Neural cell (in vitro differentiated cells): ENCODE data around the gene SPRR2D. TPM values are rescaled to one million over a fixed set of nuclear protein-coding genes. Genes with fewer than 3 reads are reported as not detected.

Experiments
- H2AFZ ChIP-seq: fragments of 200-600, 300-800 bp; sonication (generic), shearing (Covaris generic); 2 replicates; pipeline ENCODE4 v1.6.0; 2014; ENCODE audit warnings: low read depth, mild to moderate bottlenecking, antibody characterized with exemption, low read length, moderate library complexity
- H3F3A ChIP-seq: fragments of 200-600 bp; shearing (Covaris generic); 2 replicates; pipeline ENCODE4 v1.6.1; 2016; ENCODE audit warnings: mild to moderate bottlenecking, moderate library complexity, mixed read lengths, antibody characterized with exemption, low read length; ENCODE audit not compliant: insufficient read depth, poor library complexity, severe bottlenecking
- H3K27ac ChIP-seq: fragments of 200-600, 300-800 bp; sonication (generic), shearing (Covaris generic); 2 replicates; pipeline ENCODE4 v1.5.1; 2014; ENCODE audit warnings: mild to moderate bottlenecking, low read length, moderate library complexity
- H3K27me3 ChIP-seq: fragments of 300-800, 200-600 bp; sonication (generic), shearing (Covaris generic); 2 replicates; pipeline ENCODE4 v1.6.0; 2014; ENCODE audit warnings: mild to moderate bottlenecking, low read depth, low read length, moderate library complexity; ENCODE audit not compliant: insufficient read depth
- H3K36me3 ChIP-seq: fragments of 300-800, 200-600 bp; sonication (generic), shearing (Covaris generic); 2 replicates; pipeline ENCODE4 v1.5.1; 2014; ENCODE audit warnings: mild to moderate bottlenecking, antibody characterized with exemption, low read length, moderate library complexity; ENCODE audit not compliant: insufficient read depth
- H3K4me2 ChIP-seq: fragments of 300-800, 200-600 bp; sonication (generic), shearing (Covaris generic); 2 replicates; pipeline ENCODE4 v1.6.0; 2014; ENCODE audit warnings: mild to moderate bottlenecking, low read length
- H3K4me3 ChIP-seq: fragments of 300-800, 200-600 bp; sonication (generic), shearing (Covaris generic); 2 replicates; pipeline ENCODE4 v1.5.1; 2014; ENCODE audit warnings: mild to moderate bottlenecking, low read length, moderate library complexity
- H3K79me2 ChIP-seq: fragments of 200-600 bp; shearing (Covaris generic); replicated peaks from 2 replicates; pipeline ENCODE4 v1.6.0; 2014; ENCODE audit warnings: mild to moderate bottlenecking, low read length, moderate library complexity; ENCODE audit not compliant: insufficient read depth
- H3K9ac ChIP-seq: fragments of 300-800, 200-600 bp; sonication (generic), shearing (Covaris generic); 2 replicates; pipeline ENCODE4 v1.6.1; 2016; ENCODE audit warnings: mild to moderate bottlenecking, low read length, mixed read lengths
- H3K9me2 ChIP-seq: fragments of 200-600 bp; shearing (Covaris generic); 2 replicates; pipeline ENCODE4 v1.6.1; 2016; ENCODE audit warnings: mild to moderate bottlenecking, low read length, mixed read lengths; ENCODE audit not compliant: insufficient read depth
- H3K9me3 ChIP-seq: fragments of 200-600, 300-800 bp; sonication (generic), shearing (Covaris generic); 2 replicates; pipeline ENCODE4 v1.6.1; 2016; ENCODE audit warnings: mild to moderate bottlenecking, mixed run types, low read length, moderate library complexity, mixed read lengths
- H4K20me1 ChIP-seq: fragments of 200-600 bp; shearing (Covaris generic); 2 replicates; pipeline ENCODE4 v1.6.1; 2016; ENCODE audit warnings: mild to moderate bottlenecking, mixed run types; ENCODE audit not compliant: insufficient read depth
- CTCF ChIP-seq: fragments of 450-650 bp; IDR thresholded peaks from 2 replicates; pipeline ENCODE4 v1.5.1; 2014; ENCODE audit warnings: antibody characterized with exemption, mild to moderate bottlenecking, moderate library complexity; ENCODE audit not compliant: poor library complexity, severe bottlenecking
- EP300 ChIP-seq: fragments of 450-650 bp; conservative IDR thresholded peaks from 2 replicates; pipeline ENCODE4 v1.6.1; 2014; ENCODE audit warnings: antibody characterized with exemption, mild to moderate bottlenecking, moderate library complexity; ENCODE audit not compliant: poor library complexity, severe bottlenecking
- EZH2 ChIP-seq: fragments of 200-600, 300-800 bp; shearing (Covaris generic), sonication (generic); IDR thresholded peaks from 2 replicates; pipeline ENCODE4 v1.6.1; 2014; ENCODE audit warnings: antibody characterized with exemption, low read length, borderline replicate concordance, mild to moderate bottlenecking; ENCODE audit not compliant: insufficient read depth, poor library complexity, severe bottlenecking
- MXI1 ChIP-seq: fragments of 450-650 bp; conservative IDR thresholded peaks from 2 replicates; pipeline ENCODE4 v1.6.1; 2014; ENCODE audit warnings: antibody characterized with exemption, mild to moderate bottlenecking; ENCODE audit not compliant: poor library complexity, severe bottlenecking
- POLR2AphosphoS5 ChIP-seq: IDR thresholded peaks from 2 replicates; pipeline ENCODE4 v1.6.1; 2012
- RAD21 ChIP-seq: fragments of 450-650 bp; conservative IDR thresholded peaks from 2 replicates; pipeline ENCODE4 v1.6.1; 2014; ENCODE audit warnings: antibody characterized with exemption, mild to moderate bottlenecking, moderate library complexity
- REST ChIP-seq: IDR thresholded peaks from 2 replicates; pipeline ENCODE4 v1.6.1; 2012; ENCODE audit warnings: borderline replicate concordance
- SMC3 ChIP-seq: fragments of 450-650 bp; conservative IDR thresholded peaks from 2 replicates; pipeline ENCODE4 v1.6.1; 2014; ENCODE audit warnings: antibody characterized with exemption, mild to moderate bottlenecking, moderate library complexity; ENCODE audit not compliant: poor library complexity
- TAF1 ChIP-seq: IDR thresholded peaks from 2 replicates; pipeline ENCODE4 v1.6.1; 2012; ENCODE audit warnings: low read depth
- polyA plus RNA-seq: library from polyadenylated mRNA; depleted of rRNA; stranded (reverse); fragments of >200 nt; gene quantifications from 2 replicates; pipeline ENCODE4 v1.2.3, GENCODE V29; 2014

SPRR2D gene
- polyA plus RNA-seq, 1 donor from 2014 or later = not detected

- Histone ChIP-seq H3K27me3 (no peaks in the 10 kb centered on the region), H3K9me2 (no peaks in the 10 kb centered on the region), H3K9ac (no peak overlapping the region), H3K9me3 (no peaks in the 10 kb centered on the region), H3K27ac (no peak overlapping the region), H2AFZ (no peak overlapping the region), H3K79me2 (no peaks in the 10 kb centered on the region), H4K20me1 (no peaks in the 10 kb centered on the region), H3F3A (no peaks in the 10 kb centered on the region), H3K4me3 (no peak overlapping the region), H3K36me3 (no peaks in the 10 kb centered on the region), H3K4me2 (no peak overlapping the region)
- no peak for TF ChIP-seq POLR2AphosphoS5
- TF ChIP-seq RAD21 = no peak
- no peak for TF ChIP-seq EZH2
- TF ChIP-seq SMC3 = no peak
- TF ChIP-seq CTCF = no peak
- TF ChIP-seq MXI1 = no peak
- no peak for TF ChIP-seq TAF1
- no peak for TF ChIP-seq EP300
- TF ChIP-seq REST = no peak
Measured at GRCh38 chr1:153035211-153035610, 5.7 kb downstream of the SPRR2D start.

GRCh38 chr1:153032677-153033308, 8.1 kb downstream of the SPRR2D start:
- no peaks in the 10 kb centered on the region for H3K36me3 ChIP-seq
- no peaks in the 10 kb centered on the region for H3K9me2 ChIP-seq
- no peak for TF ChIP-seq RAD21
- TF ChIP-seq EP300 = no peak
- no peak for TF ChIP-seq REST
- no peak for TF ChIP-seq MXI1
- TF ChIP-seq TAF1 = no peak
- no peaks in the 10 kb centered on the region for H3K27me3 ChIP-seq
- H3K9ac ChIP-seq = no peak overlapping the region
- H3K79me2 ChIP-seq = no peaks in the 10 kb centered on the region
- no peaks in the 10 kb centered on the region for H4K20me1 ChIP-seq
- no peak overlapping the region for H2AFZ ChIP-seq
- H3K4me3 ChIP-seq = no peak overlapping the region
- no peaks in the 10 kb centered on the region for H3K9me3 ChIP-seq
- H3F3A ChIP-seq = no peaks in the 10 kb centered on the region
- H3K4me2 ChIP-seq = no peak overlapping the region
- no peak overlapping the region for H3K27ac ChIP-seq
